Duodenal mucosa (tissue), 2 donors: ENCODE measurements around the gene BRMS1.
"Not testable (repeated sequence)": the region's sequence is repeated elsewhere in the genome, so short reads cannot be mapped to it uniquely, and the experiment has no call there.

Experiments
- H3K27ac ChIP-seq: one replicate; pipeline ENCODE4 v1.7.0; 2013; ENCODE audit warnings: low read depth, low read length
- H3K27me3 ChIP-seq, 2 donors: one replicate each; pipeline ENCODE4 v1.7.0; 2013; ENCODE audit warnings: low read length in 2 of 2, control low read depth in 1 of 2; ENCODE audit not compliant: insufficient read depth in 2 of 2, control insufficient read depth in 1 of 2
- H3K36me3 ChIP-seq, 2 donors: one replicate each; pipeline ENCODE4 v1.7.0; 2013; ENCODE audit warnings: low read length in 2 of 2, control low read depth in 1 of 2; ENCODE audit not compliant: insufficient read depth in 2 of 2, control insufficient read depth in 1 of 2
- H3K4me1 ChIP-seq, 2 donors: one replicate each; pipeline ENCODE4 v1.7.0; 2013; ENCODE audit warnings: low read length in 2 of 2, control low read depth in 1 of 2; ENCODE audit not compliant: insufficient read depth in 2 of 2, control insufficient read depth in 1 of 2
- H3K4me3 ChIP-seq, 2 donors: one replicate each; pipeline ENCODE4 v1.7.0; 2013; ENCODE audit warnings: low read length in 2 of 2, low read depth in 1 of 2
- H3K9ac ChIP-seq, 2 donors: one replicate each; pipeline ENCODE4 v1.7.0; 2013; ENCODE audit warnings: low read length in 2 of 2, low read depth in 1 of 2
- H3K9me3 ChIP-seq, 2 donors: one replicate each; pipeline ENCODE4 v1.7.0; 2013; ENCODE audit warnings: low read length in 2 of 2, control low read depth in 1 of 2; ENCODE audit not compliant: control insufficient read depth in 1 of 2

BRMS1 gene, protein sequence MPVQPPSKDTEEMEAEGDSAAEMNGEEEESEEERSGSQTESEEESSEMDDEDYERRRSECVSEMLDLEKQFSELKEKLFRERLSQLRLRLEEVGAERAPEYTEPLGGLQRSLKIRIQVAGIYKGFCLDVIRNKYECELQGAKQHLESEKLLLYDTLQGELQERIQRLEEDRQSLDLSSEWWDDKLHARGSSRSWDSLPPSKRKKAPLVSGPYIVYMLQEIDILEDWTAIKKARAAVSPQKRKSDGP

GRCh38 chr11:66344550-66345315 is at the start of gene BRMS1:
BRMS1 (minus strand) TSS chr11:66345104; CDS start chr11:66342234, 2,870 bp downstream.
- Histone ChIP-seq H3K27ac (peak within 1 kb of the TSS; percentile 45), H3K27me3 (no peaks in the 10 kb centered on the region), H3K9ac (peak within 1 kb of the TSS; percentile 99 to 100), H3K4me1 (peaks cover 33 to 43% of the 10 kb centered on the region in 2 donors), H3K9me3 (no peaks in the 10 kb centered on the region), H3K36me3 (peaks cover 18 to 27% of the 10 kb centered on the region in 2 donors), H3K4me3 (peak within 1 kb of the TSS; percentile 97 to 98)

DNA sequence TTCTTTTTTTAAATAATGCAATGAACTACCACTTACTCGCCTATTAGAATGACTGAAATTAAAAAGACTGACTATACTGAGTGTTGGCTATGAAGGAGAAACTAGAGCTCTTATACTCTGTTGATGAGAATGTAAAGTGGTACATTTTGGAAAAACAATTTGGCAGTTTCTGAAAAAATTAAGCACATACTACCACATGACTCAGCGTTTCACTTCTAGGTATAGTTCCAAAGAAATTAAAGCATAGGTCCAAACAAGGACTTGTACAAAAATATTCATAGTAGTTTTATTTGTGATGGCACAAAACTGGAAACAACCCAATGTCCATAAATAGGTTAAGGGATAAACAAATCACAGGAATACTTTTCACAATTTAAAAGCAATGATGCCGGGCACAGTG is 49.0 kb upstream of the BRMS1 start:
- no peak overlapping the region for H3K9ac ChIP-seq
- H3K36me3 ChIP-seq: no peaks in the 10 kb centered on the region
- H3K27me3 ChIP-seq: no peaks in the 10 kb centered on the region
- H3K4me1 ChIP-seq: no peaks in the 10 kb centered on the region
- no peak overlapping the region for H3K27ac ChIP-seq
- no peak overlapping the region for H3K4me3 ChIP-seq
- H3K9me3 ChIP-seq: no peaks in the 10 kb centered on the region

- Histone ChIP-seq H3K27ac (no peak overlapping the region), H3K4me3 (no peak overlapping the region), H3K27me3 (no peaks in the 10 kb centered on the region), H3K4me1 (peaks cover 0 to 4% of the 10 kb centered on the region in 2 donors), H3K9me3 (no peaks in the 10 kb centered on the region), H3K36me3 (no peaks in the 10 kb centered on the region), H3K9ac (no peak overlapping the region)
Observed at GRCh38 chr11:66391322-66391721, 46.4 kb upstream of the BRMS1 start.

GRCh38 chr11:66388780-66389386 is 44.0 kb upstream of the BRMS1 start:
- H3K27me3 ChIP-seq: no peaks in the 10 kb centered on the region
- no peak overlapping the region for H3K9ac ChIP-seq
- H3K9me3 ChIP-seq: no peaks in the 10 kb centered on the region
- H3K4me3 ChIP-seq: no peak overlapping the region
- no peaks in the 10 kb centered on the region for H3K36me3 ChIP-seq
- peaks cover 0 to 7% of the 10 kb centered on the region in 2 donors for H3K4me1 ChIP-seq
- H3K27ac ChIP-seq: no peak overlapping the region

DNA sequence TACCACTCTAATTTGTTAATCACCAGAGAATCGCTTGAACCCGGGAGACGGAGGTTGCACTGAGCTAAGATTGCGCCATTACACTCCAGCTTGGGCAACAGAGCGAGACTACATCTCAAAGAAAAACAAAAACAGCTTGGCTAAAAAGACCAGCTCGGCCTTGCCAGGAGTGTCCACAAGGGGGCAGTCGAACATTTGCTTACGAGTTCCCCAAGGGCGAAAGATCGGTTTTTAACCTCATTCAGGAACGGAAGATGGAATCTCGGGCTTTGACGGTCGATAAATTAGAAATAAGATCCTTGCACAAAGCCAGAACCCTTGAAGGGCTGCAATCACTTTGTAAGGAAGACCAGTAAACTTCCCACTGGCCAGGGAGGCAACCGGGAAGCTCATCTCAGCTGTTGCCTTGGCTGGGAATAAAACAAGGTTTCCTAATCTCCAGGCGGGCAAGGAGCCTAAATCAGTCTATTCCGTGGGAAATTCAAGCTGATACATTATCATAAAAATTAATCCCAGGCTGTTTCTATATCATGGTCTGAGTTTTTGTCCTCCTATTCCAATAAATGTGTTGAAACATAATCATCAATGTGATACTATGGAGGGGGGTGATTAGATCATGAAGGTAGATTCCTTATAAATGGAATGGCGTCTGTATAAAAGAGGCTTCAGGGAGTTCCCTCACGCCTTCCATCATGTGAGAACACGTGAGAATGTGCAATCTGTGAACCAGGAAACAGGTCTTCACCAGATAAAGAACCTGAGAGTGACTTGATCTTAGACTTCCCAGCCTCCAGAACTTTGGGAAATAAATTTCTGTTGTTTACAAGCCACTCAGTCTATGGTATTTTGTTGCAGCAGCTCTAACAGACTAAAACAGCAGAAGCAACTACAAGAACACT is 41.5 kb upstream of the BRMS1 start:
- Histone ChIP-seq H3K4me1 (peaks cover 0 to 7% of the 10 kb centered on the region in 2 donors), H3K36me3 (no peaks in the 10 kb centered on the region), H3K27ac (no peak overlapping the region), H3K27me3 (no peaks in the 10 kb centered on the region), H3K9me3 (no peaks in the 10 kb centered on the region), H3K9ac (peak overlapping the region in 1 of 2 donors; percentile 57), H3K4me3 (peak overlapping the region; percentile 45 to 46)

DNA sequence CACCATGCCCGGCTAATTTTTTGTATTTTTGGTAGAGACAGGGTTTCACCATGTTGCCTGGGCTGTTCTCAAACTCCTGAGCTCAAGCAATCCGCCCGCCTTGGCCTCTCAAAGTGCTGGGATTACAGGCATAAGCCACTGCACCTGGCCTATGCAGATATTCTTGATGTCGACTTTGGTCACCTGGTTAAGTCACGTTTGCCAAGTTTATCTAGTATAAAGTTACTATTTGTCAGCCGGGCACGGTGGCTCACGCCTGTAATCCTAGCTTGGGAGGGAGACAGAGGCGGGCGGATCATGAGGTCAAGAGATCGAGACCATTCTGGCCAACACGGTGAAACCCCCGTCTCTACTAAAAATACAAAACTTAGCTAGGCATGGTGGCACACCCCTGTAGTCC is 39.4 kb upstream of the BRMS1 start:
- not testable (repeated sequence) for H3K4me1 ChIP-seq, H3K9me3 ChIP-seq, H3K9ac ChIP-seq, H3K27ac ChIP-seq, H3K36me3 ChIP-seq, H3K27me3 ChIP-seq, H3K4me3 ChIP-seq

- not testable (repeated sequence) for H3K27me3 ChIP-seq, H3K4me3 ChIP-seq, H3K9ac ChIP-seq, H3K27ac ChIP-seq, H3K4me1 ChIP-seq, H3K9me3 ChIP-seq, H3K36me3 ChIP-seq
Observed at GRCh38 chr11:66380264-66380663, 35.4 kb upstream of the BRMS1 start.

DNA sequence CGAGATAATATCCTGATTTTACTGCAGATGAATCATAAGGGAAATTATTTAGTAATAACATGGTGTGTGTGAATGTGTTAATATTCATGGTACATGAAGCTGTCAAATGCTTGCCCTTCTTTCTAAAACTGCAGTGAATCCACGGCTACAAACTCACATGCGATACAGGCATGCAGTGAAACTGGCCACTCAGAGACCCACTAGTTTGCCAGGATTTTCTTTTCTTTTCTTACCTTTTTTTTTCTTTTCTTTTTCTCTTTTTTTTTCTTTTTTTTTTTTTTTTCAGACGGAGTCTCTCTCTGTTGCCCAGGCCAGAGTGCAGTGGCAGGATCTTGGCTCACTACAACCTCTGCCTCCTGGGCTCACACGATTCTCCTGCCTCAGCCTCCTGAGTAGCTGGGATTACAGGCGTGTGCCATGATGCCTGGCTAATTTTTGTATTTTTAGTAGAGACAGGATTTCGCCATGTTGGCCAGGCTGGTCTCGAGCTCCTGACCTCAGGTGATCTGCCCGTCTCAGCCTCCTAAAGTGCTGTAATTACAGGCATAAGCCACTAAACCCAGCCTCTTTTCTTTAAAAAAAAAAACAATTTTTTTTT is 28.9 kb upstream of the BRMS1 start:
- not testable (repeated sequence) for H3K9ac ChIP-seq, H3K27me3 ChIP-seq, H3K9me3 ChIP-seq, H3K36me3 ChIP-seq, H3K27ac ChIP-seq, H3K4me3 ChIP-seq
- peaks cover 12 to 17% of the 10 kb centered on the region in 2 donors for H3K4me1 ChIP-seq

- H3K4me1 ChIP-seq: peaks cover 12 to 17% of the 10 kb centered on the region in 2 donors
- H3K9me3 ChIP-seq: no peaks in the 10 kb centered on the region
- peaks cover 0 to 8% of the 10 kb centered on the region in 2 donors for H3K36me3 ChIP-seq
- no peak overlapping the region for H3K27ac ChIP-seq
- no peak overlapping the region for H3K9ac ChIP-seq
- no peaks in the 10 kb centered on the region for H3K27me3 ChIP-seq
- H3K4me3 ChIP-seq: no peak overlapping the region
Observed at GRCh38 chr11:66373265-66373664, 28.4 kb upstream of the BRMS1 start.
